Peyer's patch (tissue), 4 donors: Measurements from ENCODE around the gene MEN1.

Experiments
- CTCF ChIP-seq, 6 experiments: fragments of 450-650 bp in 4 of 6; fragments of 200-600 bp in 2 of 6; sonication (generic) in 1 of 6; IDR thresholded peaks; one replicate each; pipeline ENCODE4 v1.5.1; 2017 to 2019; ENCODE audit warnings: antibody characterized with exemption in 6 of 6, mild to moderate bottlenecking in 3 of 6, moderate library complexity in 1 of 6
- POLR2A ChIP-seq, 2 donors: fragments of 450-650 bp; IDR thresholded peaks; one replicate each; pipeline ENCODE4 v1.5.1; 2017; ENCODE audit warnings: antibody characterized with exemption in 2 of 2, mild to moderate bottlenecking in 2 of 2, moderate library complexity in 2 of 2

DNA sequence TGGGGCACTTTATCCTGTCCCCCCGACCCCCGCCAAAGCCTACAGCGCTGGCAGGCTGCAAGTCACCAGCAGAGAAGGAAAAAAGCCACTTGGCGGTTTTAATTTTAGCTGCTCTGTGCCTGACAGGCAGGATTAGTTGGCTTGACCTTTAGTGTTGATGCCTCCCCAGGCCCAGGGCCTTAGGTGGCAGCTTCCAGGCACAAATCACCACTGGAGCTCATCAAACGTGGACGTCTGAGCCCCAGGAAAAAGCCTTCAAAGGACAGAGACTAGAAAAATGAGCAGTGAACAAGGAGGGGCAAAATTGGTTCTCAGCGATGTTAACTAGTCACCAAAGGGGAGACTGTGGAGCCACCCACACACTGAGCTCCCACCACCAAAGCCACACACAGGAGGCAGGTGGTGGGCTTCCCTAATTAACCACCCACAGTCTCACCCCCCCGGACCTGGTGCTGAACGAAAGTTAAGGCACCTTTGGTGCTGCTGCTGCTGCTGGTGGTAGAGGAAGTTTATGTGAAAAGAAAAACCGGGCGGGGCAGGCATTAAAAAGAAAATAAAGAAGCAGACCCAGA is 46.2 kb downstream of the MEN1 start:
- no peak for TF ChIP-seq CTCF (IDR thresholded peaks at IDR 0.05)
- TF ChIP-seq POLR2A (IDR thresholded peaks at IDR 0.05): no peak
